Upper lobe of left lung (tissue), 6 donors: ENCODE data around the gene NR5A1. TPM values are rescaled to one million over a fixed set of nuclear protein-coding genes. Genes with fewer than 3 reads are reported as not detected.

Source experiments
- ATAC-seq, 2 donors: fragments of 200-7000 bp; cut with Tn5 transposase; one replicate each; pipeline ENCODE4 v1.9.1; 2022; ENCODE audit warnings: mild to moderate bottlenecking in 2 of 2, moderate library complexity in 2 of 2; ENCODE audit not compliant: low FRiP score in 2 of 2
- DNase-seq, 2 donors: peaks; one replicate each; pipeline ENCODE4 v3.0.0-alpha.2; 2019 to 2020
- H3K27ac ChIP-seq, 4 donors: fragments of 200-600 bp; sonication (generic); one replicate each; pipeline ENCODE4 v1.5.1; 2016 to 2019
- H3K27me3 ChIP-seq, 4 donors: fragments of 200-600 bp; sonication (generic); one replicate each; pipeline ENCODE4 v1.5.1; 2017 to 2019
- H3K36me3 ChIP-seq, 4 donors: fragments of 200-600 bp; sonication (generic); one replicate each; pipeline ENCODE4 v1.5.1; 2016 to 2019
- H3K4me1 ChIP-seq, 4 donors: fragments of 200-600 bp; sonication (generic); one replicate each; pipeline ENCODE4 v1.5.1; 2018 to 2019
- H3K4me3 ChIP-seq, 4 donors: fragments of 200-600 bp; sonication (generic); one replicate each; pipeline ENCODE4 v1.5.1; 2017 to 2019; ENCODE audit warnings: mild to moderate bottlenecking in 2 of 4, moderate library complexity in 1 of 4
- H3K9me3 ChIP-seq, 4 donors: fragments of 200-600 bp; sonication (generic); one replicate each; pipeline ENCODE4 v1.5.1; 2018 to 2019
- EP300 ChIP-seq, 4 donors: sonication (generic); formaldehyde crosslinking; IDR thresholded peaks; one replicate each; pipeline ENCODE4 v1.5.1; 2017; ENCODE audit warnings: antibody characterized with exemption in 4 of 4, control low read depth in 2 of 4
- POLR2A ChIP-seq, 4 donors: fragments of 450-650 bp; IDR thresholded peaks; one replicate each; pipeline ENCODE4 v1.5.1; 2016 to 2017; ENCODE audit warnings: antibody characterized with exemption in 4 of 4, mild to moderate bottlenecking in 2 of 4
- POLR2AphosphoS5 ChIP-seq, 2 donors: sonication (generic); formaldehyde crosslinking; IDR thresholded peaks; one replicate each; pipeline ENCODE4 v1.5.1; 2017; ENCODE audit warnings: antibody characterized with exemption in 2 of 2
- WGBS, 2 donors: methylation state at CpG; one replicate each; pipeline ENCODE4 v1.1.5; 2017 to 2018; 5-methylcytosine and 5-hydroxymethylcytosine counted together
- total RNA-seq, 6 donors: library from RNA; depleted of rRNA in 4 of 6; stranded (reverse); fragments of >200 nt in 4 of 6; gene quantifications; one replicate each; pipeline versions ENCODE4 v1.1.0 to v1.2.1, GENCODE V29; 2016 to 2021
- TF ChIP-seq, protein P1 (sequence below), 6 experiments: fragments of 450-650 bp in 4 of 6; fragments of 200-600 bp in 2 of 6; sonication (generic) in 2 of 6; IDR thresholded peaks; one replicate each; pipeline ENCODE4 v1.5.1; 2016 to 2019; ENCODE audit warnings: antibody characterized with exemption in 6 of 6
- donor health status: DM: no; HTN: no; CAD: no; lungs with moderate emphysema.
- donor health status: DM: no; HTN: yes; CAD: no; lungs with severe emphysema.

Gene NR5A1
- total RNA-seq, 6 donors from 2014 or later: 0.30 to 0.49 TPM; not detected in 4

DNA sequence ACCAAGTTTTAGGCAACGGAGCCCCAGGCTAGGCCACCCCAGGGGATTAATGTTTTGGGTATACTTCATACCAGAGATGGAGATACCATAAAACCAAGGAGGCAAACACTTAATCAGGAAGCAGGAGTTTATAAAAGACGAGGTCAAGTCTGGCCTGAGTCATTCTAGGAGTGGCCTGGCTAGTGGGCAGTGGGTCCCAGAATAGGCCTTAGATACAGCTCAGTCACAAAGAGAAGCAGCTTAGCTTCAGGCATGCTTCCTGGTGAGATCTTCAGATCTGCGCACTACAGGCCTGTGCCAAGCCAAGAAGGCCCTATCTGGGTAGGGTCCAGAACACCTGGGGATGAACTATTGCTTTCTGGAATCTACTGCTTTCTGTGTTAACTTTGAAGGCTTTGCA is 20.6 kb upstream of the NR5A1 start:
- WGBS, 2 donors: 79 to 80% methylated on average over 3 of the region's 3 CpGs
- H3K4me1 ChIP-seq: no peaks in the 10 kb centered on the region
- H3K9me3 ChIP-seq: no peaks in the 10 kb centered on the region
- ATAC-seq (no peak), DNase-seq (no peak)
- TF ChIP-seq POLR2A (IDR thresholded peaks at IDR 0.05) (no peak), POLR2AphosphoS5 (IDR thresholded peaks at IDR 0.05) (no peak), EP300 (IDR thresholded peaks at IDR 0.05) (no peak)
- TF ChIP-seq, protein P1, sequence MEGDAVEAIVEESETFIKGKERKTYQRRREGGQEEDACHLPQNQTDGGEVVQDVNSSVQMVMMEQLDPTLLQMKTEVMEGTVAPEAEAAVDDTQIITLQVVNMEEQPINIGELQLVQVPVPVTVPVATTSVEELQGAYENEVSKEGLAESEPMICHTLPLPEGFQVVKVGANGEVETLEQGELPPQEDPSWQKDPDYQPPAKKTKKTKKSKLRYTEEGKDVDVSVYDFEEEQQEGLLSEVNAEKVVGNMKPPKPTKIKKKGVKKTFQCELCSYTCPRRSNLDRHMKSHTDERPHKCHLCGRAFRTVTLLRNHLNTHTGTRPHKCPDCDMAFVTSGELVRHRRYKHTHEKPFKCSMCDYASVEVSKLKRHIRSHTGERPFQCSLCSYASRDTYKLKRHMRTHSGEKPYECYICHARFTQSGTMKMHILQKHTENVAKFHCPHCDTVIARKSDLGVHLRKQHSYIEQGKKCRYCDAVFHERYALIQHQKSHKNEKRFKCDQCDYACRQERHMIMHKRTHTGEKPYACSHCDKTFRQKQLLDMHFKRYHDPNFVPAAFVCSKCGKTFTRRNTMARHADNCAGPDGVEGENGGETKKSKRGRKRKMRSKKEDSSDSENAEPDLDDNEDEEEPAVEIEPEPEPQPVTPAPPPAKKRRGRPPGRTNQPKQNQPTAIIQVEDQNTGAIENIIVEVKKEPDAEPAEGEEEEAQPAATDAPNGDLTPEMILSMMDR (IDR thresholded peaks at IDR 0.05): no peak
- H3K27ac ChIP-seq: no peak overlapping the region
- no peaks in the 10 kb centered on the region for H3K27me3 ChIP-seq
- H3K36me3 ChIP-seq: no peaks in the 10 kb centered on the region
- H3K4me3 ChIP-seq: no peak overlapping the region

DNA sequence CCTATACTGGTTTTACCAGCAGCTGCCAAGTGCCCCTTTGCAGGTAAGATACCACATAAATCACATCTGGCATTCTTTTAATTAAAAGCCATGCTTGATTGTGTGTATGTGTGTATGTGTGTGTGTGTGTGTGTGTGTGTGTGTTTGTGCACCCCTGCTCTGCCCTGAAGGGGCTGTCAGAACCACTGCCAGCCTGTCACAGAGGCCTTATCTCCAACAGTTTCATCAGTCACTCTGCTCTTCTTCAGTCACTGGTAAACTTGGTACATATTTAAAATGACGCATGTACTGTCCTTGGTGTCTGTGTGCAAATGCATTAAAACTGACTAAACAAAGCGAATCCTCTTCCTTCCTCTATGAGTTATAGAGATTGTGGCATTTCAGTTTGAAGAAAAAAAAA is 19.0 kb upstream of the NR5A1 start:
- H3K4me3 ChIP-seq: no peak overlapping the region
- H3K9me3 ChIP-seq: no peaks in the 10 kb centered on the region
- TF ChIP-seq EP300 (IDR thresholded peaks at IDR 0.05): no peak
- TF ChIP-seq, protein P1 (IDR thresholded peaks at IDR 0.05): no peak
- no peak for TF ChIP-seq POLR2AphosphoS5 (IDR thresholded peaks at IDR 0.05)
- no peak for TF ChIP-seq POLR2A (IDR thresholded peaks at IDR 0.05)
- ATAC-seq (no peak), DNase-seq (no peak)
- no peaks in the 10 kb centered on the region for H3K27me3 ChIP-seq
- no peak overlapping the region for H3K27ac ChIP-seq
- no peaks in the 10 kb centered on the region for H3K4me1 ChIP-seq
- no peaks in the 10 kb centered on the region for H3K36me3 ChIP-seq
- WGBS, 2 donors: 92 to 95% methylated on average over 2 of the region's 2 CpGs

DNA sequence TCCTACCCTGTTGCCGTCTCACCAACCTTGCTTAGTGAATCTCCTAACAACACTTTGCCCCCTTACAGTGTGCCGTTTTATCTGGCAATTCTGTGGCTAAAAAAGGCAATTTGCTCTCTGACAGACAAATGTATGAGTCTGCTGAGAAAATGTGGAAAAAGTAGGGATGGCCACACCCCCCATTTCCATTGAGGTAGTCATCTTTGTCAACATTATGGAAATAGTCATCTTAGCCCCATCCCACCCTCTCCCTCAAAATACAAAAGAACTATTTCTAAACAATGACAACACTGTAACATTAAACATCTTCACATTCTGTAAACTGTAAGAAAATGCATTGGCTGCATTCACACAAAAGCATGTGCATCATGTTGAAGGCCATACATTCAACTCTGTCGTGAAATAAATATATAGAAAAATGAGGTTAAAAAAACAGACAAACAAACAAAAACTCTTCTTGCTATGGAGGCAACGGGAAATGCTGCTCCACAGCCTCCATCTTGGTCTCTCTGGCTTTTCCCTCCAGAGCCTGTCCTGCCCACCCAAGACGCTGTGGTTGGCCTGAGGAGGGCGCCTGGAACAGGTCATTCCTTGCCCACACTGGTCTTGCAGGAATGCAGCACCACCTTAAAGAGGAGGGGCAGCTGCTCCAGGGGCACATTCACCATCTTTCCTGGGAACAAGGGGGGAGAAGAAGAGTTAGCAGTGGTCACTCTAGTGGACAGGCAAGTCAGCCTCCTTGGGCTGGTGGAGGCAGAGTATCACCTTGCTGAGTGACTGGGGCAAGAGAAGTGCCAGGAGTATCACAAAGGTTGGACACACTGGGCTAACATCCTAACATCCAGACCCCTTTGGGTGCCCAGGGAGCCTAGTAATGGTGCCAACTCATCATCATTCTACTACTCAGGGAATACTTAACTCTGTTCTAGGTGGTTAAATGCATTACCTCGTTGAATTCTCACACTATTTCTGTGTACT is 15.2 kb upstream of the NR5A1 start:
- ATAC-seq (no peak), DNase-seq (no peak)
- TF ChIP-seq POLR2A (IDR thresholded peaks at IDR 0.05): no peak
- no peak for TF ChIP-seq EP300 (IDR thresholded peaks at IDR 0.05)
- no peak for TF ChIP-seq POLR2AphosphoS5 (IDR thresholded peaks at IDR 0.05)
- TF ChIP-seq, protein P1 (IDR thresholded peaks at IDR 0.05): no peak
- H3K4me1 ChIP-seq: no peaks in the 10 kb centered on the region
- no peak overlapping the region for H3K4me3 ChIP-seq
- H3K36me3 ChIP-seq: no peaks in the 10 kb centered on the region
- H3K27me3 ChIP-seq: no peaks in the 10 kb centered on the region
- no peak overlapping the region for H3K27ac ChIP-seq
- WGBS, 2 donors: 79% methylated on average over 7 of the region's 7 CpGs
- H3K9me3 ChIP-seq: no peaks in the 10 kb centered on the region

DNA sequence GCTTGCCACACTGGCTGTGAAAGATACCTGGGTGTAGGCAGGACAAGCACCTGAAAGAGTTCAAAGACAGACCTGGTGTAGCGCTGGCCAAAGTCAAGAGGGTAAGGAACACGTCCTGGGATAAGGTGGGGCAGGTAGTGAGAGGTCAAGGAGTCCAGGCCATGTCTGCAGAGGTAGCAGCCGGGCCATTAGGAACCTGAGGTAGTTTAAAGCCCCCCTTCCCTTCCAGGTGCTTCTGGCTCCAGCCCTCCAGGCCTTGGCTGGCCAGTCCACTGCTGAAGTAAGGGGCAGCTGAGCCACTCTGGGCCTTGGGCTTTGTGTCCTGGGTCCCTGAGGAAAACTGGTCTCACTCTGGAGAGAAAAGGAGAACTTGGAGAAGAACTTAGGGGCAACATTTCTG is 13.9 kb upstream of the NR5A1 start:
- Histone ChIP-seq H3K36me3 (no peaks in the 10 kb centered on the region), H3K4me3 (no peak overlapping the region), H3K9me3 (no peaks in the 10 kb centered on the region), H3K4me1 (no peaks in the 10 kb centered on the region), H3K27ac (no peak overlapping the region), H3K27me3 (no peaks in the 10 kb centered on the region)
- no peak for TF ChIP-seq EP300 (IDR thresholded peaks at IDR 0.05)
- DNase-seq: no peak
- ATAC-seq: no peak
- WGBS, 2 donors: 90 to 100% methylated on average over 3 of the region's 3 CpGs

DNA sequence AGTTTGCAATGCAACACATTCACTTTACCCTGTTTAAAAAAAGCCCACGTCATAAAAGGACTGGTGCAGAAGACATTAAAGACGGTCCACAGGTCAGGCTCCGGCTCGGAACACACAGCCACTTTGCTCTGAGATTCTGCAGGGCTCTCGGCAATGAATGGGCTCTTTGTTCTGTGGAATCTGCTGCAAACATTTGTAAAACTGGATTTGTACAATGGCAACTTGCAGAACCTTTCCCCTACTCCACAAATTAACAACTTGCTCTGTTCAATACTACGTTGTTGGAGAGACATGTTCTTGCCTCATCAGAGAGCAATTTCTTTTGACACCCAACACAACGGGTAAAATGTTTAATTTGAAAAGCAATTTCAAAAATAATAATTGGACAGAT is 13.0 kb upstream of the NR5A1 start:
- 85 to 89% methylated on average over 7 of the region's 7 CpGs for WGBS, 2 donors
- Histone ChIP-seq H3K36me3 (no peaks in the 10 kb centered on the region), H3K27me3 (no peaks in the 10 kb centered on the region), H3K4me3 (no peak overlapping the region), H3K4me1 (no peaks in the 10 kb centered on the region), H3K9me3 (no peaks in the 10 kb centered on the region), H3K27ac (no peak overlapping the region)
- DNase-seq (no peak), ATAC-seq (no peak)
- TF ChIP-seq, protein P1 (IDR thresholded peaks at IDR 0.05): no peak
- TF ChIP-seq POLR2AphosphoS5 (IDR thresholded peaks at IDR 0.05) (no peak), EP300 (IDR thresholded peaks at IDR 0.05) (no peak)
